Activated B cell treated with CpG ODN at 0.5 μM for 24 hours (primary cell): ENCODE results near the gene HBE1. TPM values are rescaled to one million over a fixed set of nuclear protein-coding genes. Genes with fewer than 3 reads are reported as not detected.

Experiments
- ATAC-seq: fragments of 200-7000 bp; cut with Tn5 transposase; one replicate; pipeline ENCODE4 v1.10.0; 2021; ENCODE audit warnings: low read depth, mild to moderate bottlenecking, moderate library complexity
- CTCF ChIA-PET: fragments of 350-600 bp; sonication (Branson Sonifier 250); formaldehyde crosslinking; loops from one replicate; lab custom pipeline; 2021; ENCODE audit warnings: antibody characterized with exemption; lab: Charles Lee
- POLR2A ChIA-PET: fragments of 350-600 bp; sonication (Branson Sonifier 250); formaldehyde crosslinking; loops from one replicate; lab custom pipeline; 2021; ENCODE audit warnings: antibody characterized with exemption; lab: Charles Lee
- DNase-seq: peaks from one replicate; pipeline ENCODE4 v3.0.0; 2022
- H3K27ac Mint-ChIP-seq: one replicate; pipeline ENCODE4 v1.8.0; 2020; ENCODE audit warnings: mixed read lengths
- H3K27me3 Mint-ChIP-seq: one replicate; pipeline ENCODE4 v1.8.0; 2021; ENCODE audit warnings: mixed read lengths
- H3K36me3 Mint-ChIP-seq: one replicate; pipeline ENCODE4 v1.8.0; 2021; ENCODE audit warnings: low read depth, mixed read lengths
- H3K4me1 Mint-ChIP-seq: one replicate; pipeline ENCODE4 v1.8.0; 2021; ENCODE audit warnings: mixed read lengths
- H3K4me3 Mint-ChIP-seq: one replicate; pipeline ENCODE4 v1.8.0; 2020; ENCODE audit warnings: mild to moderate bottlenecking, mixed read lengths
- H3K9me3 Mint-ChIP-seq: one replicate; pipeline ENCODE4 v1.8.0; 2020; ENCODE audit warnings: mixed read lengths
- CTCF ChIP-seq: fragments of 200-600 bp; IDR thresholded peaks from one replicate; pipeline ENCODE4 v1.8.0; 2022; ENCODE audit warnings: antibody characterized with exemption, mild to moderate bottlenecking
- intact Hi-C: fragments of 100-400 bp; cut with micrococcal nuclease; formaldehyde crosslinking; loops from one replicate; pipeline ENCODE4 v1.15.1; 2024
- total RNA-seq: library from RNA; stranded (reverse); gene quantifications from 2 replicates; pipeline ENCODE4 v1.2.3, GENCODE V29; 2022

Gene HBE1
- total RNA-seq, 1 donor from 2014 or later: not detected

DNA sequence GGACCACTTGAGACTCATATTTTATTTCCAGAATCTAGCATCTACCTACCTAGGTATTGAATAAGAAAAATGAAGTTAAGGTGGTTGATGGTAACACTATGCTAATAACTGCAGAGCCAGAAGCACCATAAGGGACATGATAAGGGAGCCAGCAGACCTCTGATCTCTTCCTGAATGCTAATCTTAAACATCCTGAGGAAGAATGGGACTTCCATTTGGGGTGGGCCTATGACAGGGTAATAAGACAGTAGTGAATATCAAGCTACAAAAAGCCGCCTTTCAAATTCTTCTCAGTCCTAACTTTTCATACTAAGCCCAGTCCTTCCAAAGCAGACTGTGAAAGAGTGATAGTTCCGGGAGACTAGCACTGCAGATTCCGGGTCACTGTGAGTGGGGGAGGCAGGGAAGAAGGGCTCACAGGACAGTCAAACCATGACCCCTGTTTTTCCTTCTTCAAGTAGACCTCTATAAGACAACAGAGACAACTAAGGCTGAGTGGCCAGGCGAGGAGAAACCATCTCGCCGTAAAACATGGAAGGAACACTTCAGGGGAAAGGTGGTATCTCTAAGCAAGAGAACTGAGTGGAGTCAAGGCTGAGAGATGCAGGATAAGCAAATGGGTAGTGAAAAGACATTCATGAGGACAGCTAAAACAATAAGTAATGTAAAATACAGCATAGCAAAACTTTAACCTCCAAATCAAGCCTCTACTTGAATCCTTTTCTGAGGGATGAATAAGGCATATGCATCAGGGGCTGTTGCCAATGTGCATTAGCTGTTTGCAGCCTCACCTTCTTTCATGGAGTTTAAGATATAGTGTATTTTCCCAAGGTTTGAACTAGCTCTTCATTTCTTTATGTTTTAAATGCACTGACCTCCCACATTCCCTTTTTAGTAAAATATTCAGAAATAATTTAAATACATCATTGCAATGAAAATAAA, 44.9 kb downstream of the HBE1 start:
- POLR2A ChIA-PET: no interaction called here
- CTCF ChIA-PET: no interaction called here
- no peak overlapping the region for H3K27ac Mint-ChIP-seq
- peaks cover 2% of the 10 kb centered on the region for H3K27me3 Mint-ChIP-seq
- no peaks in the 10 kb centered on the region for H3K4me1 Mint-ChIP-seq
- TF ChIP-seq CTCF: no peak
- no peaks in the 10 kb centered on the region for H3K36me3 Mint-ChIP-seq
- H3K9me3 Mint-ChIP-seq: no peaks in the 10 kb centered on the region
- ATAC-seq: no peak
- DNase-seq: no peak
- intact Hi-C loops: no loop called here
- H3K4me3 Mint-ChIP-seq: no peak overlapping the region

- peaks cover 2% of the 10 kb centered on the region for H3K27me3 Mint-ChIP-seq
- no peak overlapping the region for H3K27ac Mint-ChIP-seq
- TF ChIP-seq CTCF: no peak
- no peaks in the 10 kb centered on the region for H3K4me1 Mint-ChIP-seq
- ChIA-PET CTCF (no interaction called here), POLR2A (no interaction called here)
- ATAC-seq (no peak), DNase-seq (no peak)
- intact Hi-C loops: no loop called here
- no peaks in the 10 kb centered on the region for H3K9me3 Mint-ChIP-seq
- no peak overlapping the region for H3K4me3 Mint-ChIP-seq
- no peaks in the 10 kb centered on the region for H3K36me3 Mint-ChIP-seq
Observed at GRCh38 chr11:5223686-5224085, 46.1 kb downstream of the HBE1 start.

GRCh38 chr11:5223146-5223545, 46.6 kb downstream of the HBE1 start:
- POLR2A ChIA-PET: no interaction called here
- Mint-ChIP-seq H3K4me1 (no peaks in the 10 kb centered on the region), H3K9me3 (no peaks in the 10 kb centered on the region), H3K27ac (no peak overlapping the region), H3K27me3 (peaks cover 2% of the 10 kb centered on the region), H3K4me3 (no peak overlapping the region), H3K36me3 (no peaks in the 10 kb centered on the region)
- CTCF ChIA-PET: no interaction called here
- intact Hi-C loops: no loop called here
- DNase-seq (no peak), ATAC-seq (no peak)
- no peak for TF ChIP-seq CTCF

Other genes starting within 250 kb of the HBE1 start
- gene OR52J3, start 223.4 kb downstream of the HBE1 start, total RNA-seq: not detected in 2 replicates
- not detected in 2 replicates for gene OR52E2, start 210.3 kb downstream of the HBE1 start, total RNA-seq
- gene OR52E1, start 200.4 kb downstream of the HBE1 start, total RNA-seq: not detected in 2 replicates
- gene OR52A5, start 131.6 kb downstream of the HBE1 start, total RNA-seq: not detected in 2 replicates
- gene OR52A1, start 115.2 kb downstream of the HBE1 start, total RNA-seq: not detected in 2 replicates
- gene OR51V1, start 69.3 kb downstream of the HBE1 start, total RNA-seq: not detected in 2 replicates
- gene HBB, start 42.9 kb downstream of the HBE1 start, total RNA-seq: 147 and 157 TPM in 2 replicates
- gene HBD, start 35.5 kb downstream of the HBE1 start, total RNA-seq: not detected in 2 replicates
- gene HBG1, start 20.1 kb downstream of the HBE1 start, total RNA-seq: not detected in 2 replicates
- gene HBG2, start 15.2 kb downstream of the HBE1 start, total RNA-seq: not detected in 2 replicates
- gene OR51B4, start 32.0 kb upstream of the HBE1 start, total RNA-seq: not detected in 2 replicates
- gene OR51B2, start 54.4 kb upstream of the HBE1 start, total RNA-seq: not detected in 2 replicates
- 0.27 TPM in 1 of 2 replicates, not detected in the other for gene OR51B5, start 73.6 kb upstream of the HBE1 start, total RNA-seq
- gene OR51B6, start 81.6 kb upstream of the HBE1 start, total RNA-seq: not detected in 2 replicates
- gene OR51M1, start 113.9 kb upstream of the HBE1 start, total RNA-seq: not detected in 2 replicates
- not detected in 2 replicates for gene OR51Q1, start 152.2 kb upstream of the HBE1 start, total RNA-seq
- gene OR51I1, start 171.6 kb upstream of the HBE1 start, total RNA-seq: not detected in 2 replicates
- not detected in 2 replicates for gene OR51I2, start 179.4 kb upstream of the HBE1 start, total RNA-seq
- gene OR52D1, start 218.7 kb upstream of the HBE1 start, total RNA-seq: not detected in 2 replicates
- 0.16 and 0.29 TPM in 2 replicates for gene UBQLN3, start 240.0 kb upstream of the HBE1 start, total RNA-seq
- gene UBQLNL, start 246.8 kb upstream of the HBE1 start, total RNA-seq: 0.29 and 0.34 TPM in 2 replicates